Lung (tissue), 12 donors: Measurements from ENCODE around the gene WNT4. TPM values are rescaled to one million over a fixed set of nuclear protein-coding genes. Genes with fewer than 3 reads are reported as not detected.

Experiments
- ATAC-seq: fragments of 200-7000 bp; cut with Tn5 transposase; one replicate; pipeline ENCODE4 v1.9.1; 2020; ENCODE audit warnings: moderate number of reproducible peaks; ENCODE audit not compliant: insufficient read depth, low FRiP score
- DNase-seq, 3 donors: peaks; one replicate each; pipeline ENCODE4 v3.0.0-alpha.2; 2013 to 2017
- H3K27ac ChIP-seq, 2 donors: one replicate each; pipeline ENCODE4 v1.5.1; 2013; ENCODE audit warnings: mild to moderate bottlenecking in 2 of 2, moderate library complexity in 2 of 2, control low read depth in 1 of 2, inconsistent platforms in 1 of 2, low read depth in 1 of 2, low read length in 1 of 2
- H3K27me3 ChIP-seq, 3 donors: one replicate each; pipeline ENCODE4 v1.5.1; 2013; ENCODE audit warnings: low read length in 2 of 3; ENCODE audit not compliant: control insufficient read depth in 3 of 3, insufficient read depth in 3 of 3
- H3K36me3 ChIP-seq, 4 donors: one replicate each; pipeline ENCODE4 v1.5.1; 2013; ENCODE audit warnings: low read length in 4 of 4, mild to moderate bottlenecking in 1 of 4, moderate library complexity in 1 of 4; ENCODE audit not compliant: control insufficient read depth in 4 of 4, insufficient read depth in 4 of 4
- H3K4me1 ChIP-seq, 5 donors: one replicate each; pipeline ENCODE4 v1.5.1; 2013; ENCODE audit warnings: low read length in 5 of 5, mild to moderate bottlenecking in 2 of 5, moderate library complexity in 1 of 5; ENCODE audit not compliant: control insufficient read depth in 5 of 5, insufficient read depth in 5 of 5
- H3K4me3 ChIP-seq: one replicate; pipeline ENCODE4 v1.5.1; 2013; ENCODE audit warnings: mild to moderate bottlenecking, control low read depth, moderate library complexity
- H3K9ac ChIP-seq, 2 donors: one replicate each; pipeline ENCODE4 v1.5.1; 2013; ENCODE audit warnings: low read length in 2 of 2, control low read depth in 1 of 2; ENCODE audit not compliant: insufficient read depth in 1 of 2
- H3K9me3 ChIP-seq, 4 donors: one replicate each; pipeline ENCODE4 v1.5.1; 2013; ENCODE audit warnings: low read length in 3 of 4, mild to moderate bottlenecking in 1 of 4, moderate library complexity in 1 of 4; ENCODE audit not compliant: control insufficient read depth in 4 of 4, insufficient read depth in 3 of 4
- WGBS, 2 donors: extraction: QIAGEN DNeasy Blood & Tissue Kit; methylation state at CpG; one replicate each; pipeline ENCODE4 v1.1.7; 2013; 5-methylcytosine and 5-hydroxymethylcytosine counted together
- polyA plus RNA-seq, 2 donors: library from polyadenylated mRNA; stranded (reverse); fragments of 200-250 nt; gene quantifications; one replicate each; pipeline ENCODE4 v1.2.1, GENCODE V29; 2013
- total RNA-seq, 2 donors: library from RNA; depleted of rRNA in 1 of 2; stranded (reverse); fragments of >200 nt in 1 of 2; gene quantifications; one replicate each; pipeline ENCODE4 v1.2.1, GENCODE V29; 2014 to 2021
- TF ChIP-seq, protein P1 (sequence below): IDR thresholded peaks from 2 replicates; pipeline ENCODE4 v1.5.1; 2012; ENCODE audit warnings: mild to moderate bottlenecking; ENCODE audit errors: control extremely low read depth, extremely low read depth
- donor health status: control.
- donor health status: control.
- donor health status: Bipolar disorder and iron deficiency.
- donor health status: healthy.
- donor health status: DM: yes; HTN: yes; CAD: no.

WNT4 gene
- total and polyA plus RNA-seq, 4 donors, result 0.94 to 4.2 (median 2.2) TPM

- Histone ChIP-seq H3K4me3 (no peak overlapping the region), H3K27ac (no peak overlapping the region), H3K9ac (no peak overlapping the region), H3K36me3 (no peaks in the 10 kb centered on the region), H3K27me3 (no peaks in the 10 kb centered on the region), H3K9me3 (no peaks in the 10 kb centered on the region), H3K4me1 (no peaks in the 10 kb centered on the region)
- TF ChIP-seq, protein P1, sequence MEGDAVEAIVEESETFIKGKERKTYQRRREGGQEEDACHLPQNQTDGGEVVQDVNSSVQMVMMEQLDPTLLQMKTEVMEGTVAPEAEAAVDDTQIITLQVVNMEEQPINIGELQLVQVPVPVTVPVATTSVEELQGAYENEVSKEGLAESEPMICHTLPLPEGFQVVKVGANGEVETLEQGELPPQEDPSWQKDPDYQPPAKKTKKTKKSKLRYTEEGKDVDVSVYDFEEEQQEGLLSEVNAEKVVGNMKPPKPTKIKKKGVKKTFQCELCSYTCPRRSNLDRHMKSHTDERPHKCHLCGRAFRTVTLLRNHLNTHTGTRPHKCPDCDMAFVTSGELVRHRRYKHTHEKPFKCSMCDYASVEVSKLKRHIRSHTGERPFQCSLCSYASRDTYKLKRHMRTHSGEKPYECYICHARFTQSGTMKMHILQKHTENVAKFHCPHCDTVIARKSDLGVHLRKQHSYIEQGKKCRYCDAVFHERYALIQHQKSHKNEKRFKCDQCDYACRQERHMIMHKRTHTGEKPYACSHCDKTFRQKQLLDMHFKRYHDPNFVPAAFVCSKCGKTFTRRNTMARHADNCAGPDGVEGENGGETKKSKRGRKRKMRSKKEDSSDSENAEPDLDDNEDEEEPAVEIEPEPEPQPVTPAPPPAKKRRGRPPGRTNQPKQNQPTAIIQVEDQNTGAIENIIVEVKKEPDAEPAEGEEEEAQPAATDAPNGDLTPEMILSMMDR, result no peak
- no peak for ATAC-seq
- 83 to 89% methylated on average over 4 of the region's 4 CpGs for WGBS, 2 donors
- no peak for DNase-seq
Measured at GRCh38 chr1:22189619-22190018, 46.7 kb upstream of the WNT4 start.

GRCh38 chr1:22188914-22189313 is 46.0 kb upstream of the WNT4 start:
- peaks cover 0 to 2% (median 0%) of the 10 kb centered on the region in 3 donors for H3K27me3 ChIP-seq
- DNase-seq (no peak), ATAC-seq (no peak)
- no peak overlapping the region for H3K9ac ChIP-seq
- H3K27ac ChIP-seq, result no peak overlapping the region
- 89 to 90% methylated on average over 7 of the region's 7 CpGs for WGBS, 2 donors
- no peaks in the 10 kb centered on the region for H3K4me1 ChIP-seq
- H3K4me3 ChIP-seq, result no peak overlapping the region
- no peaks in the 10 kb centered on the region for H3K9me3 ChIP-seq
- TF ChIP-seq, protein P1, result no peak
- H3K36me3 ChIP-seq, result no peaks in the 10 kb centered on the region

DNA sequence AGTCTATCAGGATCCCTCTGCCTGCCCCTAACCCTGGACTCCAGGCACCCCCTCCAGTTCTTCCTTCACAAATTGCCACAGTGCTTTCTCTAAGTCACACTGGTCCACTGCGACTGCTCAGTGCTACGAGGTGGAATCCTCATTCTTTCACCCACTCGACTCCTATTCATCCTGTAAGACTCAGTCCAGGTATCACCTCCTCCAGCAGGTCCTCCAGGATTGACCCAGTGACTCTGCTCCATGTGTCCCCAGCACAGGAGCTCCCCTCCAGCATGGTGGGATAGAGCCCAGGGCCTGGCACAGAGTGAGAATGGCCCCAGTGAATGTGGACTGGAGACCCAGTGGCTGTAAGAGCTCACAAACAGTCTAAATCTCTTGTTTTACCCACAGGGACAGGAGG is 45.5 kb upstream of the WNT4 start:
- DNase-seq (no peak), ATAC-seq (no peak)
- no peak overlapping the region for H3K4me3 ChIP-seq
- H3K4me1 ChIP-seq, result no peaks in the 10 kb centered on the region
- no peak overlapping the region for H3K9ac ChIP-seq
- H3K9me3 ChIP-seq, result no peaks in the 10 kb centered on the region
- H3K27me3 ChIP-seq, result peaks cover 0 to 2% (median 0%) of the 10 kb centered on the region in 3 donors
- no peaks in the 10 kb centered on the region for H3K36me3 ChIP-seq
- 89 to 95% methylated on average over 3 of the region's 3 CpGs for WGBS, 2 donors
- no peak overlapping the region for H3K27ac ChIP-seq
- TF ChIP-seq, protein P1, result no peak

DNA sequence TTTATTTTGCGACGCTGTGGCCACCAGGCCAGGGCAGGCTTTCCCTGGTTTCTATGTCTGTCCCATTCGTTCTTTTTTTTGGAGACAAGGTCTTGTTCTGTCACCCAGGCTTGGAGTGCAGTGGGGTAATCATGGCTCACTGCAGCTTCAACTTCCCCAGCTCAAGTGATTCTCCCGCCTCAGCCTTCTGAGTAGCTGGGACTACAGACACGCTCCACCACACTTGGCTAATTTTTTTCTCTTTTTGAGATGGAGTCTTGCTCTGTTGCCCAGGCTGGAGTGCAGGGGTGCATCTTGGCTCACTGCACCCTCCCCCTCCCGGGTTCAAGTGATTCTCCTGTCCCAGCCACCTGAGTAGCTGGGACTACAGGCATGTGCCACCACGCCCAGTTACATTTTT is 43.4 kb upstream of the WNT4 start:
- Histone ChIP-seq H3K4me1 (no peaks in the 10 kb centered on the region), H3K9me3 (no peaks in the 10 kb centered on the region), H3K9ac (no peak overlapping the region), H3K27ac (no peak overlapping the region), H3K27me3 (peaks cover 0 to 2% (median 0%) of the 10 kb centered on the region in 3 donors), H3K4me3 (no peak overlapping the region), H3K36me3 (no peaks in the 10 kb centered on the region)
- ATAC-seq, result no peak
- no peak for DNase-seq
- WGBS, 2 donors, result 87 to 92% methylated on average over 7 of the region's 7 CpGs
- TF ChIP-seq, protein P1, result no peak
